Stimulated activated CD8-positive, alpha-beta memory T cell treated with anti-CD3 and anti-CD28 coated beads, Interleukin-12 subunit alpha, Interleukin-12 subunit beta, amount 100 ng/mL, for 4 hours (primary cell): ENCODE data around the gene RCAN2.

Experiments used
- DNase-seq: peaks from one replicate; pipeline ENCODE4 v3.0.0-alpha.2; 2020; ENCODE audit warnings: low read depth

The RCAN2 gene

GRCh38 chr6:46211917-46212316 lies 279.3 kb downstream of the RCAN2 start:
- no peak for DNase-seq

GRCh38 chr6:46210294-46210693 lies 281.0 kb downstream of the RCAN2 start:
- DNase-seq, result no peak

- no peak for DNase-seq
These were observed 282.9 kb downstream of the RCAN2 start for GRCh38 chr6:46208303-46208702.

GRCh38 chr6:46207174-46207573 lies 284.1 kb downstream of the RCAN2 start:
- no peak for DNase-seq

GRCh38 chr6:46204880-46205650 lies 286.2 kb downstream of the RCAN2 start:
- no peak for DNase-seq

GRCh38 chr6:46203391-46204177 lies 287.7 kb downstream of the RCAN2 start:
- no peak for DNase-seq

GRCh38 chr6:46201702-46202101 lies 289.5 kb downstream of the RCAN2 start:
- no peak for DNase-seq

- DNase-seq, result no peak
These were observed 291.9 kb downstream of the RCAN2 start for GRCh38 chr6:46199387-46199786.

- no peak for DNase-seq
These were observed 299.3 kb downstream of the RCAN2 start for GRCh38 chr6:46191961-46192360.

- no peak for DNase-seq
These were observed 300.4 kb downstream of the RCAN2 start for GRCh38 chr6:46190889-46191288.

GRCh38 chr6:46189726-46190125 lies 301.5 kb downstream of the RCAN2 start:
- DNase-seq, result no peak

GRCh38 chr6:46186583-46186982 lies 304.7 kb downstream of the RCAN2 start:
- DNase-seq, result no peak

GRCh38 chr6:46184114-46184513 lies 307.1 kb downstream of the RCAN2 start:
- no peak for DNase-seq

GRCh38 chr6:46175976-46176375 lies 315.3 kb downstream of the RCAN2 start:
- DNase-seq, result no peak

- DNase-seq, result no peak
These were observed 315.8 kb downstream of the RCAN2 start for GRCh38 chr6:46175446-46175845.

- DNase-seq, result no peak
These were observed 316.3 kb downstream of the RCAN2 start for GRCh38 chr6:46174904-46175303.

- no peak for DNase-seq
These were observed 319.1 kb downstream of the RCAN2 start for GRCh38 chr6:46172176-46172575.
